ENCODE data around the gene EFNA5. TPM values are rescaled to one million over a fixed set of nuclear protein-coding genes. Genes with fewer than 3 reads are reported as not detected.

EFNA5 gene
- polyA plus RNA-seq, 1 donor, result 6.1 TPM

GRCh38 chr5:107388141-107388861 is 282.4 kb downstream of the EFNA5 start:
- DNase-seq, result peak in 1 of 2 donors; percentile 42
- H3K9me3 ChIP-seq (ENCODE audit: control insufficient read depth, low read depth, low read length), result no peaks in the 10 kb centered on the region
- H3K36me3 ChIP-seq (ENCODE audit: control insufficient read depth, insufficient read depth, low read length), result no peaks in the 10 kb centered on the region
- H3K27me3 ChIP-seq (ENCODE audit: control insufficient read depth, insufficient read depth, low read length), result no peaks in the 10 kb centered on the region
- H3K4me3 ChIP-seq (ENCODE audit: low read length), result no peak overlapping the region
- H3K27ac ChIP-seq (ENCODE audit: low read length), result no peak overlapping the region
- WGBS (ENCODE audit: insufficient coverage, low lambda C conversion rate), result 16% methylated on average over 6 of the region's 8 CpGs
- peaks cover 6% of the 10 kb centered on the region for H3K4me1 ChIP-seq (ENCODE audit: control insufficient read depth, insufficient read depth, low read length)

- no peak overlapping the region for H3K27ac ChIP-seq (ENCODE audit: low read length)
- H3K4me1 ChIP-seq (ENCODE audit: control insufficient read depth, insufficient read depth, low read length), result peaks cover 6% of the 10 kb centered on the region
- H3K27me3 ChIP-seq (ENCODE audit: control insufficient read depth, insufficient read depth, low read length), result no peaks in the 10 kb centered on the region
- H3K4me3 ChIP-seq (ENCODE audit: low read length), result no peak overlapping the region
- DNase-seq, result peak; percentile 35 to 65
- WGBS (ENCODE audit: insufficient coverage, low lambda C conversion rate), result 17% methylated on average over 2 of the region's 6 CpGs
- H3K9me3 ChIP-seq (ENCODE audit: control insufficient read depth, low read depth, low read length), result no peaks in the 10 kb centered on the region
- H3K36me3 ChIP-seq (ENCODE audit: control insufficient read depth, insufficient read depth, low read length), result no peaks in the 10 kb centered on the region
These were observed 283.1 kb downstream of the EFNA5 start for GRCh38 chr5:107387526-107388140.

GRCh38 chr5:107385708-107386107 is 285.0 kb downstream of the EFNA5 start:
- Histone ChIP-seq H3K27me3 (ENCODE audit: control insufficient read depth, insufficient read depth, low read length) (no peaks in the 10 kb centered on the region), H3K4me3 (ENCODE audit: low read length) (no peak overlapping the region), H3K4me1 (ENCODE audit: control insufficient read depth, insufficient read depth, low read length) (peaks cover 13% of the 10 kb centered on the region), H3K27ac (ENCODE audit: low read length) (no peak overlapping the region), H3K9me3 (ENCODE audit: control insufficient read depth, low read depth, low read length) (no peaks in the 10 kb centered on the region), H3K36me3 (ENCODE audit: control insufficient read depth, insufficient read depth, low read length) (no peaks in the 10 kb centered on the region)
- no CpG with 5 or more reads among the region's 2 CpGs for WGBS (ENCODE audit: insufficient coverage, low lambda C conversion rate)
- no peak for DNase-seq

GRCh38 chr5:107384256-107384655 is 286.5 kb downstream of the EFNA5 start:
- no peaks in the 10 kb centered on the region for H3K36me3 ChIP-seq (ENCODE audit: control insufficient read depth, insufficient read depth, low read length)
- peaks cover 13% of the 10 kb centered on the region for H3K4me1 ChIP-seq (ENCODE audit: control insufficient read depth, insufficient read depth, low read length)
- WGBS (ENCODE audit: insufficient coverage, low lambda C conversion rate), result no CpG with 5 or more reads among the region's 4 CpGs
- H3K4me3 ChIP-seq (ENCODE audit: low read length), result no peak overlapping the region
- H3K27me3 ChIP-seq (ENCODE audit: control insufficient read depth, insufficient read depth, low read length), result no peaks in the 10 kb centered on the region
- H3K9me3 ChIP-seq (ENCODE audit: control insufficient read depth, low read depth, low read length), result no peaks in the 10 kb centered on the region
- DNase-seq, result no peak
- H3K27ac ChIP-seq (ENCODE audit: low read length), result no peak overlapping the region

GRCh38 chr5:107383414-107383813 is 287.3 kb downstream of the EFNA5 start:
- Histone ChIP-seq H3K9me3 (ENCODE audit: control insufficient read depth, low read depth, low read length) (no peaks in the 10 kb centered on the region), H3K4me3 (ENCODE audit: low read length) (no peak overlapping the region), H3K4me1 (ENCODE audit: control insufficient read depth, insufficient read depth, low read length) (peaks cover 12% of the 10 kb centered on the region), H3K27ac (ENCODE audit: low read length) (no peak overlapping the region), H3K36me3 (ENCODE audit: control insufficient read depth, insufficient read depth, low read length) (no peaks in the 10 kb centered on the region), H3K27me3 (ENCODE audit: control insufficient read depth, insufficient read depth, low read length) (no peaks in the 10 kb centered on the region)
- DNase-seq, result no peak
- whole genome bisulfite sequencing (ENCODE audit: insufficient coverage, low lambda C conversion rate), result no CpG with 5 or more reads among the region's 1 CpG

GRCh38 chr5:107381189-107381856 is 289.4 kb downstream of the EFNA5 start:
- DNase-seq, result peak; percentile 16 to 41
- Histone ChIP-seq H3K4me1 (ENCODE audit: control insufficient read depth, insufficient read depth, low read length) (peaks cover 7% of the 10 kb centered on the region), H3K4me3 (ENCODE audit: low read length) (no peak overlapping the region), H3K27ac (ENCODE audit: low read length) (no peak overlapping the region), H3K27me3 (ENCODE audit: control insufficient read depth, insufficient read depth, low read length) (no peaks in the 10 kb centered on the region), H3K36me3 (ENCODE audit: control insufficient read depth, insufficient read depth, low read length) (no peaks in the 10 kb centered on the region), H3K9me3 (ENCODE audit: control insufficient read depth, low read depth, low read length) (no peaks in the 10 kb centered on the region)
- no CpG with 5 or more reads among the region's 13 CpGs for WGBS (ENCODE audit: insufficient coverage, low lambda C conversion rate)

- Histone ChIP-seq H3K4me1 (ENCODE audit: control insufficient read depth, insufficient read depth, low read length) (peaks cover 7% of the 10 kb centered on the region), H3K27ac (ENCODE audit: low read length) (no peak overlapping the region), H3K4me3 (ENCODE audit: low read length) (no peak overlapping the region), H3K27me3 (ENCODE audit: control insufficient read depth, insufficient read depth, low read length) (no peaks in the 10 kb centered on the region), H3K36me3 (ENCODE audit: control insufficient read depth, insufficient read depth, low read length) (no peaks in the 10 kb centered on the region), H3K9me3 (ENCODE audit: control insufficient read depth, low read depth, low read length) (no peaks in the 10 kb centered on the region)
- no CpG with 5 or more reads among the region's 10 CpGs for WGBS (ENCODE audit: insufficient coverage, low lambda C conversion rate)
- DNase-seq, result no peak
These were observed 290.1 kb downstream of the EFNA5 start for GRCh38 chr5:107380654-107381053.

GRCh38 chr5:107378218-107378899 is 292.4 kb downstream of the EFNA5 start:
- Histone ChIP-seq H3K36me3 (ENCODE audit: control insufficient read depth, insufficient read depth, low read length) (no peaks in the 10 kb centered on the region), H3K27ac (ENCODE audit: low read length) (no peak overlapping the region), H3K4me3 (ENCODE audit: low read length) (no peak overlapping the region), H3K9me3 (ENCODE audit: control insufficient read depth, low read depth, low read length) (no peaks in the 10 kb centered on the region), H3K27me3 (ENCODE audit: control insufficient read depth, insufficient read depth, low read length) (no peaks in the 10 kb centered on the region), H3K4me1 (ENCODE audit: control insufficient read depth, insufficient read depth, low read length) (peaks cover 7% of the 10 kb centered on the region)
- no CpG with 5 or more reads among the region's 2 CpGs for WGBS (ENCODE audit: insufficient coverage, low lambda C conversion rate)
- no peak for DNase-seq

- Histone ChIP-seq H3K27me3 (ENCODE audit: control insufficient read depth, insufficient read depth, low read length) (no peaks in the 10 kb centered on the region), H3K4me1 (ENCODE audit: control insufficient read depth, insufficient read depth, low read length) (peaks cover 7% of the 10 kb centered on the region), H3K4me3 (ENCODE audit: low read length) (no peak overlapping the region), H3K36me3 (ENCODE audit: control insufficient read depth, insufficient read depth, low read length) (no peaks in the 10 kb centered on the region), H3K27ac (ENCODE audit: low read length) (no peak overlapping the region), H3K9me3 (ENCODE audit: control insufficient read depth, low read depth, low read length) (no peaks in the 10 kb centered on the region)
- no peak for DNase-seq
- WGBS (ENCODE audit: insufficient coverage, low lambda C conversion rate), result 100% methylated on average over 1 of the region's 5 CpGs
These were observed 293.5 kb downstream of the EFNA5 start for GRCh38 chr5:107377277-107377609.

GRCh38 chr5:107376546-107377276 is 294.0 kb downstream of the EFNA5 start:
- H3K4me1 ChIP-seq (ENCODE audit: control insufficient read depth, insufficient read depth, low read length), result peaks cover 7% of the 10 kb centered on the region
- no peaks in the 10 kb centered on the region for H3K27me3 ChIP-seq (ENCODE audit: control insufficient read depth, insufficient read depth, low read length)
- no peak overlapping the region for H3K27ac ChIP-seq (ENCODE audit: low read length)
- no peaks in the 10 kb centered on the region for H3K9me3 ChIP-seq (ENCODE audit: control insufficient read depth, low read depth, low read length)
- no CpG with 5 or more reads among the region's 11 CpGs for WGBS (ENCODE audit: insufficient coverage, low lambda C conversion rate)
- no peaks in the 10 kb centered on the region for H3K36me3 ChIP-seq (ENCODE audit: control insufficient read depth, insufficient read depth, low read length)
- no peak overlapping the region for H3K4me3 ChIP-seq (ENCODE audit: low read length)
- DNase-seq, result no peak
